Skeletal muscle cell (primary cell): ENCODE results near the gene AMOTL2.
A peak's percentile ranks its signal among the peaks of the same experiment; 100 is the strongest.

ENCODE experiments used
- DNase-seq: peaks from one replicate; pipeline ENCODE4 v3.0.0-alpha.2; 2010; ENCODE audit warnings: low read depth
- H3K4me3 ChIP-seq: 2 replicates; pipeline ENCODE4 v1.5.1; 2011; ENCODE audit warnings: low read depth, mild to moderate bottlenecking, control low read depth, low read length, moderate library complexity

Gene AMOTL2

GRCh38 chr3:134368751-134369105 is 5.5 kb downstream of the AMOTL2 start:
- H3K4me3 ChIP-seq, result no peak overlapping the region
- no peak for DNase-seq

- DNase-seq, result no peak
- no peak overlapping the region for H3K4me3 ChIP-seq
These were observed 6.1 kb downstream of the AMOTL2 start for GRCh38 chr3:134367869-134368750.

GRCh38 chr3:134366928-134367811 is 7.1 kb downstream of the AMOTL2 start:
- no peak overlapping the region for H3K4me3 ChIP-seq
- no peak for DNase-seq

- no peak overlapping the region for H3K4me3 ChIP-seq
These were observed 7.9 kb downstream of the AMOTL2 start for GRCh38 chr3:134366221-134366927.

GRCh38 chr3:134365766-134366065 is 8.5 kb downstream of the AMOTL2 start:
- DNase-seq, result no peak
- H3K4me3 ChIP-seq, result no peak overlapping the region

More at GRCh38 chr3:134366221-134366927, 7.9 kb downstream of the AMOTL2 start:
- no peak for DNase-seq

GRCh38 chr3:134364936-134365765 is 9.1 kb downstream of the AMOTL2 start:
- DNase-seq, result no peak
- no peak overlapping the region for H3K4me3 ChIP-seq

GRCh38 chr3:134364061-134364935 is 9.9 kb downstream of the AMOTL2 start:
- no peak overlapping the region for H3K4me3 ChIP-seq
- DNase-seq, result peak; percentile 94

- no peak overlapping the region for H3K4me3 ChIP-seq
- DNase-seq, result no peak
These were observed 10.9 kb downstream of the AMOTL2 start for GRCh38 chr3:134363381-134363755.

GRCh38 chr3:134362670-134363380 is 11.4 kb downstream of the AMOTL2 start:
- no peak overlapping the region for H3K4me3 ChIP-seq
- DNase-seq, result no peak

- H3K4me3 ChIP-seq, result no peak overlapping the region
- DNase-seq, result no peak
These were observed 12.0 kb downstream of the AMOTL2 start for GRCh38 chr3:134362221-134362620.

GRCh38 chr3:134361162-134361835 is 12.9 kb downstream of the AMOTL2 start:
- no peak for DNase-seq

GRCh38 chr3:134360046-134360445 is 14.2 kb downstream of the AMOTL2 start:
- H3K4me3 ChIP-seq, result no peak overlapping the region

More at GRCh38 chr3:134361162-134361835, 12.9 kb downstream of the AMOTL2 start:
- no peak overlapping the region for H3K4me3 ChIP-seq

GRCh38 chr3:134359121-134360010 is 14.9 kb downstream of the AMOTL2 start:
- no peak overlapping the region for H3K4me3 ChIP-seq
- DNase-seq, result no peak

More at GRCh38 chr3:134360046-134360445, 14.2 kb downstream of the AMOTL2 start:
- DNase-seq, result no peak

GRCh38 chr3:134357914-134358811 is 16.1 kb downstream of the AMOTL2 start:
- DNase-seq, result peak; percentile 93
- H3K4me3 ChIP-seq, result no peak overlapping the region

GRCh38 chr3:134357261-134357913 is 16.9 kb downstream of the AMOTL2 start:
- DNase-seq, result no peak
- no peak overlapping the region for H3K4me3 ChIP-seq
